A549 (cell line): ENCODE data around the gene SLC39A13. TPM values are rescaled to one million over a fixed set of nuclear protein-coding genes. Genes with fewer than 3 reads are reported as not detected.

Experiments
- ATAC-seq, 2 experiments: fragments of 200-7000 bp in 1 of 2; fragments of >200 bp in 1 of 2; cut with Nextera tagmentation in 1 of 2; cut with Tn5 transposase in 1 of 2; 3 replicates each; pipeline versions ENCODE4 v1.8.0 to v1.9.1; 2018 to 2020; ENCODE audit warnings: mild to moderate bottlenecking in 1 of 2, moderate library complexity in 1 of 2
- CTCF ChIA-PET: fragments of 300-600 bp; sonication (Branson Sonifier 250); formaldehyde crosslinking; extraction: SDS; loops from one replicate; lab custom pipeline; 2021; ENCODE audit warnings: antibody characterized with exemption, inconsistent platforms; lab: Yijun Ruan, JAX
- POLR2A ChIA-PET: fragments of 350-600 bp; formaldehyde crosslinking; extraction: SDS; loops from one replicate; lab custom pipeline; 2021; ENCODE audit warnings: antibody characterized with exemption, inconsistent platforms; lab: Yijun Ruan, JAX
- DNase-seq, 2 experiments: peaks; one replicate each; pipeline versions ENCODE4 v3.0.0 to v3.0.0-alpha.2; 2011 to 2016; ENCODE audit warnings: low read depth in 1 of 2, low spot score in 1 of 2
- FAIRE-seq: peaks from 2 replicates; lab custom pipeline; 2011; peaks lifted over from hg19 to GRCh38; lab: Jason Lieb, UNC
- H3K27ac ChIP-seq, 2 experiments: fragments of >200 bp; sonication (Bioruptor Twin); formaldehyde crosslinking; 3 replicates each; pipeline ENCODE4 v1.5.1; 2016 to 2017
- H3K4me1 ChIP-seq: fragments of >200 bp; sonication (Bioruptor Twin); formaldehyde crosslinking; 3 replicates; pipeline ENCODE4 v1.6.1; 2016
- H3K4me2 ChIP-seq: fragments of >200 bp; sonication (Bioruptor Twin); formaldehyde crosslinking; 3 replicates; pipeline ENCODE4 v1.6.1; 2016
- H3K4me3 ChIP-seq: fragments of >200 bp; sonication (Bioruptor Twin); formaldehyde crosslinking; 3 replicates; pipeline ENCODE4 v1.5.1; 2016
- H3K9me3 ChIP-seq: fragments of >200 bp; sonication (Bioruptor Twin); formaldehyde crosslinking; 3 replicates; pipeline ENCODE4 v1.6.1; 2016
- BHLHE40 ChIP-seq: IDR thresholded peaks from 2 replicates; pipeline ENCODE4 v1.6.1; 2012; ENCODE audit warnings: low read depth, low read length, inconsistent platforms
- CBX8 ChIP-seq: fragments of 200-600 bp; sonication (generic); IDR thresholded peaks from 2 replicates; pipeline ENCODE4 v1.6.1; 2016
- CHD2 ChIP-seq: fragments of 150-350 bp; IDR thresholded peaks from 2 replicates; pipeline ENCODE4 v1.6.1; 2014; ENCODE audit warnings: low read length; ENCODE audit not compliant: partially characterized antibody
- CHD4 ChIP-seq: fragments of 200-600 bp; sonication (generic); IDR thresholded peaks from 2 replicates; pipeline ENCODE4 v1.6.1; 2016; ENCODE audit warnings: antibody characterized with exemption, mild to moderate bottlenecking, borderline replicate concordance
- EP300 ChIP-seq, 2 experiments: fragments of >200 bp; sonication (Bioruptor Twin); formaldehyde crosslinking; IDR thresholded peaks; 2 replicates in 1 of 2; 3 replicates in 1 of 2; pipeline ENCODE4 v1.6.1; 2016 to 2017
- FOSL2 ChIP-seq, 2 experiments: fragments of 450-650 bp in 1 of 2; fragments of >200 bp in 1 of 2; sonication (Bioruptor Twin) in 1 of 2; formaldehyde crosslinking; IDR thresholded peaks; 2 replicates each; pipeline versions ENCODE4 v1.5.0 to v1.6.1; 2016 to 2020; ENCODE audit warnings: mild to moderate bottlenecking in 1 of 2, moderate library complexity in 1 of 2
- HDAC2 ChIP-seq: fragments of 200-600 bp; sonication (generic); IDR thresholded peaks from 2 replicates; pipeline ENCODE4 v1.6.1; 2016
- JUN ChIP-seq, 2 experiments: fragments of >200 bp; sonication (Bioruptor Twin); formaldehyde crosslinking; IDR thresholded peaks; 2 replicates in 1 of 2; 3 replicates in 1 of 2; pipeline ENCODE4 v1.6.1; 2016 to 2017
- NPAS2 ChIP-seq: fragments of 250-450 bp; sonication (Bioruptor Pico); IDR thresholded peaks from 2 replicates; pipeline ENCODE4 v1.8.0; 2022; ENCODE audit warnings: mild to moderate bottlenecking, moderate library complexity, borderline replicate concordance
- NR3C1 ChIP-seq: fragments of >200 bp; sonication (Bioruptor Twin); formaldehyde crosslinking; IDR thresholded peaks from 3 replicates; pipeline ENCODE4 v1.6.1; 2017
- POLR2AphosphoS2 ChIP-seq: conservative IDR thresholded peaks from 2 replicates; pipeline ENCODE4 v1.6.1; 2012; ENCODE audit warnings: low read length, improper control_type of control experiment, inconsistent platforms
- RCOR1 ChIP-seq: fragments of 150-350 bp; IDR thresholded peaks from 2 replicates; pipeline ENCODE4 v1.6.1; 2014; ENCODE audit warnings: antibody characterized with exemption, low read length, low read depth
- RFX5 ChIP-seq: fragments of 450-650 bp; IDR thresholded peaks from 2 replicates; pipeline ENCODE4 v1.7.1; 2014; ENCODE audit warnings: antibody characterized with exemption, mild to moderate bottlenecking, moderate library complexity
- SREBF2 ChIP-seq: fragments of 450-650 bp; IDR thresholded peaks from 2 replicates; pipeline ENCODE4 v1.6.1; 2014; ENCODE audit warnings: mild to moderate bottlenecking, moderate library complexity
- ZFP36 ChIP-seq: fragments of 450-650 bp; IDR thresholded peaks from 2 replicates; pipeline ENCODE4 v1.6.1; 2014; ENCODE audit warnings: borderline replicate concordance; ENCODE audit not compliant: partially characterized antibody
- ZSCAN20 ChIP-seq: fragments of 250-450 bp; sonication (Bioruptor Pico); IDR thresholded peaks from 2 replicates; pipeline ENCODE4 v1.8.0; 2022; ENCODE audit warnings: mild to moderate bottlenecking, moderate library complexity
- whole genome bisulfite sequencing: methylation state at CpG from one replicate; pipeline ENCODE4 v1.1.6; 2017; ENCODE audit errors: missing lambda C conversion rate; 5-methylcytosine and 5-hydroxymethylcytosine counted together
- polyA plus RNA-seq, 4 experiments: library from polyadenylated mRNA; depleted of rRNA in 3 of 4; stranded (reverse); fragments of >200 nt; fragmentation: RNase III in 1 of 4; extraction: RNeasy Plus Mini Kit Qiagen cat#74134 plus additional on column Dnase treatment in 1 of 4; gene quantifications; 2 replicates in 3 of 4; 3 replicates in 1 of 4; pipeline ENCODE4 v1.2.3, GENCODE V29; 2011 to 2017
- TF ChIP-seq, protein P1 (sequence below): fragments of 250-450 bp; sonication (Bioruptor Pico); IDR thresholded peaks from 2 replicates; pipeline ENCODE4 v1.5.0; 2021; ENCODE audit warnings: mild to moderate bottlenecking, moderate library complexity, borderline replicate concordance
- TF ChIP-seq, protein P2 (sequence below): IDR thresholded peaks from 2 replicates; pipeline ENCODE4 v1.6.1; 2012
- TF ChIP-seq, protein P3 (sequence below): fragments of >200 bp; sonication (Bioruptor Twin); formaldehyde crosslinking; IDR thresholded peaks from 2 replicates; pipeline ENCODE4 v1.6.1; 2016

The SLC39A13 gene
- polyA plus RNA-seq, 2 of the 4 experiments (the other 2 are of a cell fraction): 10.8 to 35.2 TPM

DNA sequence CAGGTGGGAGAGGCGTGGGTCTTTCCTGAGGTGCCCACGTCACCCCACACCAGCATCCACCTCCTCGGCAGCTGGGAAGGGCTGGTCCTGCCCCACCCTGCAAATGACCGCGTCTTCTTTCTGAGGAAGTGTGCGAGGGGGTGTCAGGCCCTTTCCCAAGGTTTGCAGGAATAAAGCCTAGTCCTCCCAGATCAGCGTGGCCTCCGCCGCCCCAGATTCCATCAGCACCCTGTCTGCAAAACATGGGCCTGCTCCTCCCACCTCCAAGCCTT, 14.4 kb upstream of the SLC39A13 start:
- H3K27ac ChIP-seq: no peak overlapping the region
- ChIA-PET POLR2A (no interaction called here), CTCF (interaction anchor here (0.6 to 10.2 kb wide), 5 partner anchors 16 to 131 kb away, joined by 3 to 133 read pairs (median 6); partner anchors contain the start of gene SPI1)
- ATAC-seq (no peak), DNase-seq (no peak)
- no peaks in the 10 kb centered on the region for H3K9me3 ChIP-seq
- no peak overlapping the region for H3K4me2 ChIP-seq
- H3K4me1 ChIP-seq: no peaks in the 10 kb centered on the region
- no peak overlapping the region for H3K4me3 ChIP-seq
- 89% methylated on average over 9 of the region's 9 CpGs for WGBS
- no peak for TF ChIP-seq RFX5
- TF ChIP-seq NR3C1: no peak
- TF ChIP-seq ZFP36: no peak
- no peak for TF ChIP-seq CHD2
- TF ChIP-seq, protein P1, sequence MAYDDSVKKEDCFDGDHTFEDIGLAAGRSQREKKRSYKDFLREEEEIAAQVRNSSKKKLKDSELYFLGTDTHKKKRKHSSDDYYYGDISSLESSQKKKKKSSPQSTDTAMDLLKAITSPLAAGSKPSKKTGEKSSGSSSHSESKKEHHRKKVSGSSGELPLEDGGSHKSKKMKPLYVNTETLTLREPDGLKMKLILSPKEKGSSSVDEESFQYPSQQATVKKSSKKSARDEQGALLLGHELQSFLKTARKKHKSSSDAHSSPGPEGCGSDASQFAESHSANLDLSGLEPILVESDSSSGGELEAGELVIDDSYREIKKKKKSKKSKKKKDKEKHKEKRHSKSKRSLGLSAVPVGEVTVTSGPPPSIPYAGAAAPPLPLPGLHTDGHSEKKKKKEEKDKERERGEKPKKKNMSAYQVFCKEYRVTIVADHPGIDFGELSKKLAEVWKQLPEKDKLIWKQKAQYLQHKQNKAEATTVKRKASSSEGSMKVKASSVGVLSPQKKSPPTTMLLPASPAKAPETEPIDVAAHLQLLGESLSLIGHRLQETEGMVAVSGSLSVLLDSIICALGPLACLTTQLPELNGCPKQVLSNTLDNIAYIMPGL (CRISPR knock-in tag): no peak
- no peak for TF ChIP-seq CBX8
- TF ChIP-seq, protein P2, sequence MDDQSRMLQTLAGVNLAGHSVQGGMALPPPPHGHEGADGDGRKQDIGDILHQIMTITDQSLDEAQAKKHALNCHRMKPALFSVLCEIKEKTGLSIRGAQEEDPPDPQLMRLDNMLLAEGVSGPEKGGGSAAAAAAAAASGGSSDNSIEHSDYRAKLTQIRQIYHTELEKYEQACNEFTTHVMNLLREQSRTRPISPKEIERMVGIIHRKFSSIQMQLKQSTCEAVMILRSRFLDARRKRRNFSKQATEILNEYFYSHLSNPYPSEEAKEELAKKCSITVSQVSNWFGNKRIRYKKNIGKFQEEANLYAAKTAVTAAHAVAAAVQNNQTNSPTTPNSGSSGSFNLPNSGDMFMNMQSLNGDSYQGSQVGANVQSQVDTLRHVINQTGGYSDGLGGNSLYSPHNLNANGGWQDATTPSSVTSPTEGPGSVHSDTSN: no peak
- TF ChIP-seq RCOR1: no peak
- TF ChIP-seq HDAC2: no peak
- no peak for TF ChIP-seq POLR2AphosphoS2
- TF ChIP-seq ZSCAN20: no peak
- TF ChIP-seq, all 56 proteins: peak for 0
- FAIRE-seq: no peak

- ATAC-seq: no peak
- H3K9me3 ChIP-seq: no peaks in the 10 kb centered on the region
- FAIRE-seq: no peak
- WGBS: 88% methylated on average over 24 of the region's 39 CpGs
- H3K4me2 ChIP-seq: no peak overlapping the region
- H3K4me3 ChIP-seq: no peak overlapping the region
- peak overlapping the region in 1 of 2 experiments; percentile 22; a peak in 1 of 6 replicates for H3K27ac ChIP-seq
- no peaks in the 10 kb centered on the region for H3K4me1 ChIP-seq
- POLR2A ChIA-PET: no interaction called here
- TF ChIP-seq NPAS2 (no peak), ZSCAN20 (no peak), CHD4 (no peak), BHLHE40 (no peak), SREBF2 (no peak), EP300 (IDR thresholded peaks at IDR 0.05) (no peak), FOSL2 (IDR thresholded peaks at IDR 0.05) (no peak), FOSL2 (CRISPR knock-in tag; IDR thresholded peaks at IDR 0.05) (no peak), JUN (IDR thresholded peaks at IDR 0.05) (no peak), CBX8 (no peak)
- TF ChIP-seq, protein P1 (CRISPR knock-in tag): no peak
- TF ChIP-seq, protein P3, sequence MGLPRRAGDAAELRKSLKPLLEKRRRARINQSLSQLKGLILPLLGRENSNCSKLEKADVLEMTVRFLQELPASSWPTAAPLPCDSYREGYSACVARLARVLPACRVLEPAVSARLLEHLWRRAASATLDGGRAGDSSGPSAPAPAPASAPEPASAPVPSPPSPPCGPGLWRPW: no peak
- no peak for DNase-seq
- CTCF ChIA-PET: interaction anchor here (1.8 to 10.2 kb wide), 4 partner anchors 16 to 60 kb away, joined by 5 to 133 read pairs (median 10); partner anchors contain the start of gene SPI1
Observed at GRCh38 chr11:47394322-47395222, 13.8 kb upstream of the SLC39A13 start.
